Measurements from ENCODE around the gene TFCP2.

Gene TFCP2

GRCh38 chr12:51049525-51049924 is 123.4 kb downstream of the TFCP2 start:
- Histone ChIP-seq H3K4me1 (ENCODE audit: control insufficient read depth, insufficient read depth, low read length) (0 out of 2 replicates have a peak, but pooled peaks cover 3% of the 10 kb centered on the region), H3K4me3 (ENCODE audit: low read depth, low read length) (peak overlapping the region; percentile 80; the same call in 1 of the 2 replicates), H3K36me3 (ENCODE audit: control insufficient read depth in 2 of 2, insufficient read depth in 1 of 2, low read length in 2 of 2) (peaks cover 16 to 26% of the 10 kb centered on the region in 2 experiments; a peak in 2 of 3 replicates), H3K27ac (ENCODE audit: extremely low read depth, low read depth, low read length) (no peak overlapping the region), H3K9me3 (ENCODE audit: control insufficient read depth, insufficient read depth, low read depth, low read length) (no peaks in the 10 kb centered on the region)
- TF ChIP-seq ZNF335 (tag by site-specific recombination; conservative IDR thresholded peaks at IDR 0.05) (peak; percentile 77), ZFP3 (tag by site-specific recombination; IDR thresholded peaks at IDR 0.05; ENCODE audit: low read depth) (no peak)
- ChIA-PET POLR2A (interaction anchor here (0.7 to 1.5 kb wide), 3 partner anchors 34 to 270 kb away, joined by 3 to 10 read pairs (median 3); partner anchors contain the start of genes CSRNP2 and DAZAP2), CTCF (no interaction called here)

GRCh38 chr12:51048661-51049251 is 124.2 kb downstream of the TFCP2 start:
- TF ChIP-seq ZXDB (tag by site-specific recombination; IDR thresholded peaks at IDR 0.05) (no peak), PRDM10 (tag by site-specific recombination; IDR thresholded peaks at IDR 0.05) (no peak), ZNF518A (tag by site-specific recombination; conservative IDR thresholded peaks at IDR 0.05; ENCODE audit: low read depth) (no peak), IKZF3 (tag by site-specific recombination; IDR thresholded peaks at IDR 0.05) (peak; percentile 16; the same call in 1 of the 2 replicates), ZNF707 (tag by site-specific recombination; IDR thresholded peaks at IDR 0.05) (no peak), ZNF585B (tag by site-specific recombination; IDR thresholded peaks at IDR 0.05) (no peak), ZBTB17 (tag by site-specific recombination; IDR thresholded peaks at IDR 0.05) (peak; percentile 98)
- ChIA-PET CTCF (interaction anchor here (0.5 to 0.6 kb wide), 3 partner anchors 205 to 285 kb away, joined by 3 to 5 read pairs (median 3); no protein-coding TSS in a partner anchor), POLR2A (interaction anchor here (0.9 to 1.5 kb wide), 3 partner anchors 21 to 190 kb away, joined by 3 to 10 read pairs (median 6); partner anchors contain the start of genes CSRNP2 and DAZAP2)
- Histone ChIP-seq H3K27ac (ENCODE audit: extremely low read depth, low read depth, low read length) (peak overlapping the region; percentile 65), H3K36me3 (ENCODE audit: control insufficient read depth in 2 of 2, insufficient read depth in 1 of 2, low read length in 2 of 2) (peaks cover 16 to 18% of the 10 kb centered on the region in 2 experiments; a peak in 2 of 3 replicates), H3K4me3 (ENCODE audit: low read depth, low read length) (peak overlapping the region; percentile 80), H3K4me1 (ENCODE audit: control insufficient read depth, insufficient read depth, low read length) (0 out of 2 replicates have a peak, but pooled peaks cover 3% of the 10 kb centered on the region), H3K9me3 (ENCODE audit: control insufficient read depth, insufficient read depth, low read depth, low read length) (no peaks in the 10 kb centered on the region)
